K562 (cell line): ENCODE data around the gene GDPD2. TPM values are rescaled to one million over a fixed set of nuclear protein-coding genes. Genes with fewer than 3 reads are reported as not detected.
A peak's percentile ranks its signal among the peaks of the same experiment; 100 is the strongest.

Experiments used
- CBX2 ChIP-seq: fragments of 200-600 bp; sonication (generic); IDR thresholded peaks from one replicate; pipeline ENCODE4 v1.6.1; 2012; ENCODE audit warnings: mild to moderate bottlenecking, low read length, inconsistent platforms; ENCODE audit not compliant: insufficient read depth, poor library complexity, severe bottlenecking
- DPF2 ChIP-seq: fragments of 450-650 bp; IDR thresholded peaks from 2 replicates; pipeline ENCODE4 v1.6.1; 2016
- E2F6 ChIP-seq, 2 experiments: IDR thresholded peaks; 2 replicates each; pipeline ENCODE4 v1.6.1; 2011; ENCODE audit warnings: borderline replicate concordance in 1 of 2, control low read depth in 1 of 2, low read depth in 1 of 2, low read length in 1 of 2, mild to moderate bottlenecking in 1 of 2, mixed read lengths in 1 of 2, moderate library complexity in 1 of 2; ENCODE audit not compliant: insufficient read depth in 1 of 2, insufficient read length in 1 of 2, poor library complexity in 1 of 2, severe bottlenecking in 1 of 2; ENCODE audit errors: extremely low read depth in 1 of 2
- HDAC2 ChIP-seq: fragments of 450-650 bp; IDR thresholded peaks from 2 replicates; pipeline ENCODE4 v1.6.1; 2016; ENCODE audit warnings: mild to moderate bottlenecking
- HNRNPUL1 ChIP-seq: fragments of 200-400 bp; formaldehyde crosslinking; IDR thresholded peaks from 2 replicates; pipeline ENCODE4 v1.6.1; 2017; ENCODE audit warnings: low read length
- MCM3 ChIP-seq: fragments of 450-650 bp; IDR thresholded peaks from 2 replicates; pipeline ENCODE4 v1.6.1; 2016
- NFRKB ChIP-seq: fragments of 450-650 bp; IDR thresholded peaks from 2 replicates; pipeline ENCODE4 v1.6.1; 2016; ENCODE audit warnings: low read depth
- NUFIP1 ChIP-seq: fragments of 450-650 bp; IDR thresholded peaks from 2 replicates; pipeline ENCODE4 v1.6.1; 2018; ENCODE audit not compliant: partially characterized antibody
- POU5F1 ChIP-seq: fragments of 150-350 bp; IDR thresholded peaks from 2 replicates; pipeline ENCODE4 v1.6.1; 2014; ENCODE audit warnings: borderline replicate concordance, low read length, low read depth, mild to moderate bottlenecking; ENCODE audit not compliant: partially characterized antibody
- PTTG1 ChIP-seq: fragments of 450-650 bp; IDR thresholded peaks from 2 replicates; pipeline ENCODE4 v1.6.1; 2016; ENCODE audit warnings: low read depth, mild to moderate bottlenecking, missing genetic modification characterization, missing compliant biosample characterization
- RCOR1 ChIP-seq, 2 experiments: IDR thresholded peaks; 2 replicates each; pipeline ENCODE4 v1.6.1; 2012; ENCODE audit warnings: low read depth in 2 of 2, low read length in 2 of 2, borderline replicate concordance in 1 of 2, improper control_type of control experiment in 1 of 2
- RREB1 ChIP-seq: fragments of 250-450 bp; sonication (Bioruptor Pico); IDR thresholded peaks from 2 replicates; pipeline ENCODE4 v1.4.0; 2020
- TBL1XR1 ChIP-seq, 2 experiments: IDR thresholded peaks; 2 replicates each; pipeline ENCODE4 v1.6.1; 2012; ENCODE audit warnings: improper control_type of control experiment in 2 of 2, low read length in 2 of 2, mild to moderate bottlenecking in 1 of 2
- ZKSCAN8 ChIP-seq: fragments of 200-800 bp; sonication (Bioruptor generic); IDR thresholded peaks from 2 replicates; pipeline ENCODE4 v1.6.1; 2016; ENCODE audit warnings: missing genetic modification characterization, missing compliant biosample characterization
- ZNF699 ChIP-seq: fragments of 250-450 bp; sonication (Bioruptor Pico); IDR thresholded peaks from 2 replicates; pipeline ENCODE4 v1.8.0; 2021; ENCODE audit warnings: mild to moderate bottlenecking, moderate library complexity; ENCODE audit not compliant: insufficient replicate concordance
- ZNF764 ChIP-seq: fragments of 250-450 bp; sonication (Bioruptor Pico); IDR thresholded peaks from 2 replicates; pipeline ENCODE4 v1.4.0; 2020; ENCODE audit warnings: low read depth, mild to moderate bottlenecking, moderate library complexity
- ZZZ3 ChIP-seq: fragments of 450-650 bp; IDR thresholded peaks from 2 replicates; pipeline ENCODE4 v1.6.1; 2016; ENCODE audit warnings: antibody characterized with exemption, mild to moderate bottlenecking, moderate library complexity
- polyA plus RNA-seq, 8 experiments: library from polyadenylated mRNA; depleted of rRNA in 4 of 8; stranded (reverse) in 5 of 8; unstranded in 3 of 8; fragments of >200 nt; fragmentation: Nextera tagmentation in 2 of 8; fragmentation: Illumina TruSeq in 1 of 8; extraction: Ambion mirVana in 2 of 8; extraction: Trizol in 1 of 8; gene quantifications; 2 replicates each; pipeline versions ENCODE4 v1.2.1 to v1.2.3, GENCODE V29; 2011 to 2014; ENCODE audit warnings: inconsistent platforms in 1 of 8, missing spikeins in 1 of 8
- total RNA-seq, 7 experiments: library from RNA; depleted of rRNA in 6 of 7; stranded (reverse); fragments of >200 nt in 6 of 7; fragmentation: Illumina TruSeq in 2 of 7; extraction: Trizol in 2 of 7; gene quantifications; 2 replicates each; pipeline versions ENCODE4 v1.2.1 to v1.2.3, GENCODE V29; 2011 to 2021; ENCODE audit warnings: low replicate concordance in 1 of 7

GDPD2 gene
- total and polyA plus RNA-seq, 9 of the 15 experiments (the other 6 are each of a cell fraction or from before 2014, with no cell fraction given), result not detected

GRCh38 chrX:70454441-70455365 lies 31.6 kb downstream of the GDPD2 start (continued):
- TF ChIP-seq E2F6 (IDR thresholded peaks at IDR 0.05; ENCODE audit: borderline replicate concordance in 1 of 2, extremely low read depth in 1 of 2, insufficient read depth in 1 of 2, insufficient read length in 1 of 2, low read depth in 1 of 2, low read length in 1 of 2, poor library complexity in 1 of 2, severe bottlenecking in 1 of 2) (peak in 1 of 2 experiments; percentile 21), PTTG1 (tag) (no peak), ZNF764 (no peak), RCOR1 (IDR thresholded peaks at IDR 0.05; ENCODE audit: borderline replicate concordance in 1 of 2, low read depth in 2 of 2, low read length in 2 of 2) (no peak; a peak in 1 of 4 replicates), ZZZ3 (no peak), MCM3 (no peak), NUFIP1 (no peak), DPF2 (no peak), TBL1XR1 (IDR thresholded peaks at IDR 0.05; ENCODE audit: low read length in 2 of 2) (no peak), HNRNPUL1 (no peak), HDAC2 (peak; percentile 47; the same call in 1 of the 2 replicates), RREB1 (no peak), NFRKB (no peak), ZNF699 (CRISPR knock-in tag) (no peak), ZKSCAN8 (CRISPR knock-in tag) (no peak), CBX2 (no peak), POU5F1 (no peak)
